ENCODE measurements around the gene MICAL2.

MICAL2 gene

DNA sequence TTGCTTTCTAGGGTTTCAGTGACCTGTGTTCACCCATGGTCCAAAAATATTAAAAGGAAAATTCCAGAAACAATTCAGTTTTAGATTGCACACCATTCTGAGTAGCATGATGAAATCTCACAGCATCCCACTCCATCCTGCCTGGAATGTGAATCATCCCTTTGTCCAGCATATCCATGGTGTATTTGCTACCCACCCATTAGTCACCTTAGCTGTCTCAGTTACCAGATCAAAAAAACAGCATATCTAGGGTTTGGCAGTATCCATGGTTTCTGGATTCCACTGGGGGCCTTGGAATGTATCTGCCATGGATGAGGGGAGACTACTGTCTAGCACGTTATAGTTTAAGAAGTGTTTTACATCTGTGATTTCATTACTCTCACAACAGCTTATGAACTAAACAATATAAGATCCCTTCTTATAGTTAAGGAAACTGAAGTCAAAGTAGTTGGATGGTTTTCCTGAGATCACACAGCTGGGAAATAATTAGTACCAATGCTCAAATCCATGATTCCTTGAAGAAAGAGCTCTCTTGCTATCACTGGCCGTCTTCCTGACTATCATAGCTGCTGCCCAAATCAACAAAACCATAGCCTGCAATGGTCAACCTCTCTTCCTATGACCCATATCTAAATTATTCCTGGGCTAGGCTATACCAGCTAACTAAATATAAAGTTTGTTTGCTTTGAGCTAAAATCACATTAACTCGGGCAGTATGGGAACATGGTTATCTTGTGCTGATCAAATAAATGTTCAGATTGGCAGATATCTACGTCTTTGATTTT, 122.6 kb downstream of the MICAL2 start:
- DNase-seq (ENCODE audit: low read depth in 1 of 2, low spot score in 1 of 2) = no peak
- in situ Hi-C loops (cut with HindIII; ENCODE audit: low pct_unique_long_range_greater_than_20kb, low sequenced_read_pairs) = no loop called here
- TF ChIP-seq JUND (IDR thresholded peaks at IDR 0.05; ENCODE audit: low read depth) = no peak

GRCh38 chr11:12233602-12233925, 123.2 kb downstream of the MICAL2 start:
- DNase-seq (ENCODE audit: low read depth in 1 of 2, low spot score in 1 of 2) = no peak
- in situ Hi-C loops (cut with HindIII; ENCODE audit: low pct_unique_long_range_greater_than_20kb, low sequenced_read_pairs) = no loop called here

GRCh38 chr11:12234221-12234620, 123.8 kb downstream of the MICAL2 start:
- DNase-seq (ENCODE audit: low read depth in 1 of 2, low spot score in 1 of 2) = no peak
- no peak for TF ChIP-seq JUND (IDR thresholded peaks at IDR 0.05; ENCODE audit: low read depth)
- in situ Hi-C loops (cut with HindIII; ENCODE audit: low pct_unique_long_range_greater_than_20kb, low sequenced_read_pairs) = no loop called here

More at GRCh38 chr11:12233602-12233925, 123.2 kb downstream of the MICAL2 start:
- TF ChIP-seq JUND (IDR thresholded peaks at IDR 0.05; ENCODE audit: low read depth) = no peak

- DNase-seq (ENCODE audit: low read depth in 1 of 2, low spot score in 1 of 2) = no peak
- in situ Hi-C loops (cut with HindIII; ENCODE audit: low pct_unique_long_range_greater_than_20kb, low sequenced_read_pairs) = no loop called here
- TF ChIP-seq JUND (IDR thresholded peaks at IDR 0.05; ENCODE audit: low read depth) = no peak
Measured at GRCh38 chr11:12235080-12235479, 124.7 kb downstream of the MICAL2 start.

DNA sequence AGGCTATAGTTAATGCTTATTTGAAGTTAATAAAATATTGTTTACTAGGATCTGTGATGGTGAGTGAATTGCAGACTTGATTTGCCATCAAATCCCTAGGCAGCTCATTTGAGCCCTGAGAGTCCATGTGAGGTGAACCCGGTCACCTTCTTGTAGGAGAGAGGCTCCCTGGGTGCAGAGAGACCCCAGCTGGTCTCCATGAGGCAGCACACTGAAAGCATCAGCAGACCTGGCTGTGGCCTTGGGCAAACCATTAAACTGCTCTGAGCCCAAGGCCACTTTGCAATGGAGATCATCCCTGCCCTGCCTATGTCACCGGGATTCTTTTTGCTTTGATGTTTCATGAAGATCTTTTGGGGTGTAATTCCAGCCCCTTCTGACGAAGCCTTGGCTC, 125.2 kb downstream of the MICAL2 start:
- in situ Hi-C loops (cut with HindIII; ENCODE audit: low pct_unique_long_range_greater_than_20kb, low sequenced_read_pairs) = no loop called here
- no peak for TF ChIP-seq JUND (IDR thresholded peaks at IDR 0.05; ENCODE audit: low read depth)
- peak in 1 of 2 experiments; percentile 25 for DNase-seq (ENCODE audit: low read depth in 1 of 2, low spot score in 1 of 2)

- TF ChIP-seq JUND (IDR thresholded peaks at IDR 0.05; ENCODE audit: low read depth) = no peak
- peak in 1 of 2 experiments; percentile 68 for DNase-seq (ENCODE audit: low read depth in 1 of 2, low spot score in 1 of 2)
- in situ Hi-C loops (cut with HindIII; ENCODE audit: low pct_unique_long_range_greater_than_20kb, low sequenced_read_pairs) = no loop called here
Measured at GRCh38 chr11:12235947-12236743, 125.8 kb downstream of the MICAL2 start.

DNA sequence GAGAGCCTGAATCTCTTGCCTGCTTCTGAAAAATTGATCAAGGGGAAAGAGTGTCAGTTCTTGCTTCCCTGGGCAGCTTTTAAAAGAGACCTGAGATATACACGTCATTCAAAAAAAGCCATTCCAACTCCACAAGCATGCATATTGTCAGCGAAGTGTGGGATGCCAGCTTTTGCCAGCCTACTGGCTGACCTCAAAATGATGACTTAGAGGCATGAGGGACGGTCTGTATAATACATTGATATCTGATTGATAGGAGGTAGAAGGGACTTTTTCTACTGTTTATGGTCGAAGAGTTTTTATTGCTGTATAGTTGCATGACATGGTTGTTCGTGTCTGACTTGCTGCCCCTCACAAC, 126.3 kb downstream of the MICAL2 start:
- in situ Hi-C loops (cut with HindIII; ENCODE audit: low pct_unique_long_range_greater_than_20kb, low sequenced_read_pairs) = no loop called here
- no peak for TF ChIP-seq JUND (IDR thresholded peaks at IDR 0.05; ENCODE audit: low read depth)
- DNase-seq (ENCODE audit: low read depth in 1 of 2, low spot score in 1 of 2) = no peak

GRCh38 chr11:12237381-12237784, 127.0 kb downstream of the MICAL2 start:
- DNase-seq (ENCODE audit: low read depth in 1 of 2, low spot score in 1 of 2) = no peak
- in situ Hi-C loops (cut with HindIII; ENCODE audit: low pct_unique_long_range_greater_than_20kb, low sequenced_read_pairs) = no loop called here
- no peak for TF ChIP-seq JUND (IDR thresholded peaks at IDR 0.05; ENCODE audit: low read depth)

DNA sequence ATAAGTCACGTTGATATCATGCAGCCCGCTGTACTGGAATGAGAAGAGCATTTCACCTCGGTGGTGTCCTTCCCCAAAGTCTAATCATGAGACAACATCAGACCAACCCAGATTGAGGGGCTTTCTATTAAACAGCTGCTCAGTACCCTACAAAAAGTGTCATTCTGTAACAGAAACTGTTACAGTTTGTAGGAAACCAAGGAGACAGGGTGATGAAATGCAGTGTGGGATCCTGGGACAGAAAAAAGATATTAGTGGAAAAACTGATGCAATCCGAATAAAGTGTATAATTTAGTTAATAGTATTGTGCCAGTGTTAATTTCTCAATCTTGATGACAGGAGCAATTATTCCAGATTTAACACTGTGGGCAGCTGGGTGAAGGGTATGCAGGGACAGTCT, 128.0 kb downstream of the MICAL2 start:
- DNase-seq (ENCODE audit: low read depth in 1 of 2, low spot score in 1 of 2) = no peak
- no peak for TF ChIP-seq JUND (IDR thresholded peaks at IDR 0.05; ENCODE audit: low read depth)
- in situ Hi-C loops (cut with HindIII; ENCODE audit: low pct_unique_long_range_greater_than_20kb, low sequenced_read_pairs) = no loop called here

DNA sequence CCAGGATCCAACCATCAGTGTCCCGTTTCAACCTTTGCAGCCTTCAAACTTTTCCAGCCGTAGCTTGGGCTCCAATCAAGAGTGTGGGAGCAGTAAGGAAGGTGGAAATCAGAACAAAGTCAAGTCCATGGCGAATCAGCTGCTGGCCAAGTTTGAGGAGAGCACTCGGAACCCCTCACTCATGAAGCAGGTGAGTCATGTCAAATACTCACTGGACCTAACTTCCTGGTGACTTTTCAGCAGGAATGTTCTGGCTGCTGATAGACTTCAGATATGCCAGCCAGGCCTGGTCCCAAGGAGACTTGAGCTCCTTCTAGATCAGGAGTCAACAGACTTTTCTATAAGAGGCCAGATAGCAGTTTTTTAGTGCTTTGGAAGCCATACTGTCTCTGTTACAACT, 129.0 kb downstream of the MICAL2 start:
- no peak for DNase-seq (ENCODE audit: low read depth in 1 of 2, low spot score in 1 of 2)
- in situ Hi-C loops (cut with HindIII; ENCODE audit: low pct_unique_long_range_greater_than_20kb, low sequenced_read_pairs) = no loop called here
- TF ChIP-seq JUND (IDR thresholded peaks at IDR 0.05; ENCODE audit: low read depth) = no peak

DNA sequence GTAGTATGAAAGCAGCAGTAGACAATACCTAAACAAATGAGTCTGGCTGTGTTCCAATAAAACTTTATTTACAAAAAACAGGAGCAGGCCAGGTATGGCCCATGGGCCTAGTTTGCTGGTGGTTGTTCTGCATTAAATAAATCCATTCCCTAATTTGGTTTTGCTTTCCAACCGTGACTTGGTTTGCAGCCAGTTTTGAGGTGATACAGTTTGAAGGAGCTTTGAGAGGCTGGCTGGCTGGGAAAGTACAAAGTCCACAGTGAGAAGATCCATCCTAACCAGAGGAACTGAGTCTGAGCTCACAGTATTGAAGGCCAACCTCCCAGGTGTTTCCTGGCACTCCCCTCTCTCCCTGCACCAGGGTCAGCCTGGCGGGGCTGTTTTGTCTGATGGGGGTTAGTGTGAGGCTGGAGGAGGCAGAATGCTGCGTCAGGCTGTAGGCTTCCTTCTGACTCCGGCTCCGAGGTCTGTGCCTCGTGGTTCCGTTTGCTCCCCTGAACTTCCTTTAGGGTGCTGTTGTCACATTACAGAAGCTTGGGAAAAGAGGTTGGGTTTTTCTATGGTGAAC, 129.5 kb downstream of the MICAL2 start:
- no peak for DNase-seq (ENCODE audit: low read depth in 1 of 2, low spot score in 1 of 2)
- in situ Hi-C loops (cut with HindIII; ENCODE audit: low pct_unique_long_range_greater_than_20kb, low sequenced_read_pairs) = no loop called here
- TF ChIP-seq JUND (IDR thresholded peaks at IDR 0.05; ENCODE audit: low read depth) = no peak

GRCh38 chr11:12240677-12241076, 130.3 kb downstream of the MICAL2 start:
- no peak for TF ChIP-seq JUND (IDR thresholded peaks at IDR 0.05; ENCODE audit: low read depth)
- in situ Hi-C loops (cut with HindIII; ENCODE audit: low pct_unique_long_range_greater_than_20kb, low sequenced_read_pairs) = no loop called here
- DNase-seq (ENCODE audit: low read depth in 1 of 2, low spot score in 1 of 2) = no peak

DNA sequence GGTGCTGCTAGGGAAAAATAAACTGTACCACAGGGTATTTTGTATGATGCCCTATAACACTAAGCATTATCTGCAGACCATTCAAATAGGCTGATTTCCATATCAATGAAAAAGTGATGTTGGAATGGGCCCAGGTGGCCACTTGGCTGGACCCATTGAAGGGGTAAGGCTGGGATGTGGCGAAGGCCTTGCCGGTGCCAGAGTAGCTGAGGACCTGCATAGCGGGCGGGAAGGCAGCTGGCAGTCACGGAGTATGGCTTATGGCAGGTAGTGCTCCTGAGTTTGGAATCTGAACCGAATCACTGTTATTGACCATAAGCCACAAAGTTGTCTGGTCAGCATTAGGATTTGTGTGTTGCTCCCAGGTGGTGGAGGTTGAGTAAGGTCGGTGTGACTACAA, 131.0 kb downstream of the MICAL2 start:
- DNase-seq (ENCODE audit: low read depth in 1 of 2, low spot score in 1 of 2) = no peak
- in situ Hi-C loops (cut with HindIII; ENCODE audit: low pct_unique_long_range_greater_than_20kb, low sequenced_read_pairs) = no loop called here
- no peak for TF ChIP-seq JUND (IDR thresholded peaks at IDR 0.05; ENCODE audit: low read depth)

Measured in T47D (cell line).